IMR-90 (cell line): ENCODE data around the gene PPA2. TPM values are rescaled to one million over a fixed set of nuclear protein-coding genes. Genes with fewer than 3 reads are reported as not detected.

Experiments
- ATAC-seq: fragments of 200-7000 bp; cut with Tn5 transposase; 2 replicates; pipeline ENCODE4 v1.9.1; 2020; ENCODE audit warnings: low read depth, mild to moderate bottlenecking, moderate library complexity
- BruUV-seq: library from RNA; stranded (reverse); fragments of 400-500 nt; replicated peaks from 2 replicates; lab custom pipeline; 2021; lab: Mats Ljungman, UMichigan
- CTCF ChIA-PET: fragments of 300-600 bp; formaldehyde crosslinking; extraction: SDS; loops from one replicate; lab custom pipeline; 2021; ENCODE audit warnings: antibody characterized with exemption; lab: Yijun Ruan, JAX
- POLR2A ChIA-PET: fragments of 300-600 bp; sonication (Branson Sonifier 250); formaldehyde crosslinking; loops from one replicate; lab custom pipeline; 2022; ENCODE audit warnings: antibody characterized with exemption; ENCODE audit not compliant: unreplicated experiment; lab: Charles Lee
- DNase-seq: peaks from one replicate; pipeline ENCODE4 v3.0.0; 2013
- H2AFZ ChIP-seq: replicated peaks from 2 replicates; pipeline ENCODE3; 2013; ENCODE audit warnings: low read length, mild to moderate bottlenecking; ENCODE audit not compliant: poor library complexity
- H2AK5ac ChIP-seq: 2 replicates; pipeline ENCODE4 v1.6.1; 2013; ENCODE audit warnings: low read depth, low read length, inconsistent platforms
- H2AK9ac ChIP-seq: replicated peaks from 2 replicates; pipeline ENCODE3; 2013; ENCODE audit warnings: mild to moderate bottlenecking, low read depth, low read length, moderate library complexity; ENCODE audit not compliant: poor library complexity
- H2BK120ac ChIP-seq: 2 replicates; pipeline ENCODE4 v1.6.1; 2013; ENCODE audit warnings: low read depth, low read length, inconsistent platforms
- H2BK15ac ChIP-seq: 3 replicates; pipeline ENCODE4 v1.6.1; 2013; ENCODE audit warnings: low read depth, low read length, inconsistent platforms
- H2BK20ac ChIP-seq: 2 replicates; pipeline ENCODE4 v1.6.1; 2013; ENCODE audit warnings: low read depth, mild to moderate bottlenecking, inconsistent platforms, low read length, moderate library complexity
- H2BK5ac ChIP-seq: 2 replicates; pipeline ENCODE4 v1.6.1; 2013; ENCODE audit warnings: mild to moderate bottlenecking, low read depth, low read length, inconsistent platforms; ENCODE audit not compliant: poor library complexity, severe bottlenecking
- H3K14ac ChIP-seq: replicated peaks from 2 replicates; pipeline ENCODE4 v1.6.1; 2013; ENCODE audit warnings: low read depth, low read length, inconsistent platforms
- H3K18ac ChIP-seq: 2 replicates; pipeline ENCODE4 v1.6.1; 2013; ENCODE audit warnings: low read depth, low read length, control low read depth
- H3K23ac ChIP-seq: 2 replicates; pipeline ENCODE4 v1.6.1; 2013; ENCODE audit warnings: low read depth, low read length, inconsistent platforms
- H3K27ac ChIP-seq: 2 replicates; pipeline ENCODE4 v1.5.1; 2013; ENCODE audit warnings: mild to moderate bottlenecking, control low read depth, low read length; ENCODE audit not compliant: insufficient read depth
- H3K27me3 ChIP-seq: 2 replicates; pipeline ENCODE4 v1.6.1; 2013; ENCODE audit warnings: low read length; ENCODE audit not compliant: control insufficient read depth, insufficient read depth
- H3K36me3 ChIP-seq: 2 replicates; pipeline ENCODE4 v1.6.1; 2013; ENCODE audit warnings: low read length, mixed read lengths; ENCODE audit not compliant: control insufficient read depth, insufficient read depth
- H3K4ac ChIP-seq: 2 replicates; pipeline ENCODE4 v1.6.1; 2013; ENCODE audit warnings: low read depth, low read length, inconsistent platforms
- H3K4me1 ChIP-seq: 2 replicates; pipeline ENCODE4 v1.6.1; 2013; ENCODE audit warnings: low read length, mixed read lengths; ENCODE audit not compliant: control insufficient read depth, insufficient read depth
- H3K4me2 ChIP-seq: 2 replicates; pipeline ENCODE4 v1.6.1; 2013; ENCODE audit warnings: low read depth, mild to moderate bottlenecking, control low read depth, low read length, moderate library complexity
- H3K4me3 ChIP-seq: 2 replicates; pipeline ENCODE4 v1.5.1; 2013; ENCODE audit warnings: low read depth, mild to moderate bottlenecking, control low read depth, low read length, moderate library complexity; ENCODE audit not compliant: insufficient read depth
- H3K56ac ChIP-seq: 2 replicates; pipeline ENCODE4 v1.6.1; 2013; ENCODE audit warnings: low read length, inconsistent platforms; ENCODE audit not compliant: insufficient read depth; ENCODE audit errors: extremely low read depth
- H3K79me1 ChIP-seq, 2 experiments: 2 replicates each; pipeline ENCODE4 v1.6.1; 2013; ENCODE audit warnings: low read length in 2 of 2, inconsistent platforms in 1 of 2, low read depth in 1 of 2
- H3K9ac ChIP-seq: 2 replicates; pipeline ENCODE4 v1.6.1; 2013; ENCODE audit warnings: low read depth, low read length, control low read depth
- H3K9me1 ChIP-seq: 2 replicates; pipeline ENCODE4 v1.6.1; 2013; ENCODE audit warnings: low read length, inconsistent platforms; ENCODE audit not compliant: insufficient read depth
- H3K9me3 ChIP-seq: 2 replicates; pipeline ENCODE4 v1.6.1; 2013; ENCODE audit warnings: low read length; ENCODE audit not compliant: control insufficient read depth, insufficient read depth
- H4K20me1 ChIP-seq: 2 replicates; pipeline ENCODE4 v1.6.1; 2013; ENCODE audit warnings: low read length, inconsistent platforms; ENCODE audit not compliant: insufficient read depth
- H4K5ac ChIP-seq: 2 replicates; pipeline ENCODE4 v1.6.1; 2013; ENCODE audit warnings: mild to moderate bottlenecking, low read depth, low read length, control low read depth
- H4K8ac ChIP-seq, 2 experiments: 2 replicates each; pipeline ENCODE4 v1.6.1; 2013; ENCODE audit warnings: low read depth in 2 of 2, low read length in 2 of 2, control low read depth in 1 of 2, inconsistent platforms in 1 of 2
- H4K91ac ChIP-seq: 2 replicates; pipeline ENCODE4 v1.6.1; 2013; ENCODE audit warnings: low read depth, low read length, inconsistent platforms; ENCODE audit not compliant: insufficient read depth
- BHLHE40 ChIP-seq: fragments of 150-350 bp; IDR thresholded peaks from 2 replicates; pipeline ENCODE4 v1.6.1; 2016; ENCODE audit warnings: mild to moderate bottlenecking, low read depth, low read length
- CEBPB ChIP-seq: IDR thresholded peaks from 2 replicates; pipeline ENCODE4 v1.6.1; 2012; ENCODE audit warnings: low read depth, low read length, improper control_type of control experiment
- CHD1 ChIP-seq: IDR thresholded peaks from 2 replicates; pipeline ENCODE4 v1.6.1; 2012; ENCODE audit warnings: low read depth, low read length, improper control_type of control experiment
- ELK1 ChIP-seq: fragments of 150-350 bp; IDR thresholded peaks from 2 replicates; pipeline ENCODE4 v1.6.1; 2016; ENCODE audit warnings: low read depth, mild to moderate bottlenecking, low read length, moderate library complexity, borderline replicate concordance
- FOS ChIP-seq: fragments of 150-350 bp; IDR thresholded peaks from 2 replicates; pipeline ENCODE4 v1.6.1; 2016; ENCODE audit warnings: low read depth, low read length
- MAFK ChIP-seq: IDR thresholded peaks from 2 replicates; pipeline ENCODE4 v1.6.1; 2012; ENCODE audit warnings: low read depth, low read length, improper control_type of control experiment
- MAZ ChIP-seq: IDR thresholded peaks from 2 replicates; pipeline ENCODE4 v1.6.1; 2012; ENCODE audit warnings: low read depth, mild to moderate bottlenecking, low read length, improper control_type of control experiment, moderate library complexity, borderline replicate concordance
- MXI1 ChIP-seq: IDR thresholded peaks from 2 replicates; pipeline ENCODE4 v1.6.1; 2012; ENCODE audit warnings: low read depth, mild to moderate bottlenecking, low read length, moderate library complexity, borderline replicate concordance
- NFE2L2 ChIP-seq: fragments of 150-350 bp; IDR thresholded peaks from 2 replicates; pipeline ENCODE4 v1.6.1; 2016; ENCODE audit warnings: low read depth, mild to moderate bottlenecking, low read length
- POLR2A ChIP-seq: IDR thresholded peaks from 2 replicates; pipeline ENCODE4 v1.6.1; 2012; ENCODE audit warnings: mild to moderate bottlenecking, low read depth, low read length
- RAD21 ChIP-seq: IDR thresholded peaks from 2 replicates; pipeline ENCODE4 v1.6.1; 2012; ENCODE audit warnings: low read length, improper control_type of control experiment
- RCOR1 ChIP-seq: IDR thresholded peaks from 2 replicates; pipeline ENCODE4 v1.6.1; 2012; ENCODE audit warnings: mild to moderate bottlenecking, low read length, improper control_type of control experiment; ENCODE audit not compliant: insufficient replicate concordance
- RFX5 ChIP-seq: IDR thresholded peaks from 2 replicates; pipeline ENCODE4 v1.8.0; 2012; ENCODE audit warnings: low read depth, mild to moderate bottlenecking, low read length, moderate library complexity
- SMC3 ChIP-seq: fragments of 150-350 bp; IDR thresholded peaks from 2 replicates; pipeline ENCODE4 v1.6.1; 2016; ENCODE audit warnings: low read depth, mild to moderate bottlenecking, antibody characterized with exemption, low read length, moderate library complexity
- USF2 ChIP-seq: fragments of 150-350 bp; IDR thresholded peaks from 2 replicates; pipeline ENCODE4 v1.6.1; 2017; ENCODE audit warnings: mild to moderate bottlenecking, antibody characterized with exemption, low read length, low read depth
- WGBS, 2 experiments: methylation state at CpG; one replicate each; pipeline versions ENCODE4 v1.1.5 to v1.1.7; 2013; ENCODE audit warnings: missing lambda C conversion rate in 2 of 2; ENCODE audit not compliant: insufficient read length in 1 of 2; ENCODE audit errors: extremely low coverage in 2 of 2; 5-methylcytosine and 5-hydroxymethylcytosine counted together
- dilution Hi-C: fragments of 300-500 bp; cut with HindIII; formaldehyde crosslinking; loops from one replicate; pipeline ENCODE4 v1.14.3; 2018; ENCODE audit warnings: low sequenced_read_pairs; ENCODE audit not compliant: unreplicated experiment
- in situ Hi-C: fragments of 300-500 bp; cut with MboI; formaldehyde crosslinking; loops from 3 replicates; pipeline ENCODE4 v1.14.3; 2019; ENCODE audit warnings: low sequenced_read_pairs, inconsistent platforms, mixed read lengths
- intact Hi-C: fragments of 100-400 bp; cut with micrococcal nuclease; formaldehyde crosslinking; loops from 2 replicates; pipeline ENCODE4 v1.10.0; 2022
- polyA plus RNA-seq, 3 experiments: library from polyadenylated mRNA; depleted of rRNA; stranded (reverse); fragments of >200 nt; gene quantifications; 2 replicates each; pipeline ENCODE4 v1.2.3, GENCODE V29; 2012; ENCODE audit warnings: low replicate concordance in 1 of 3
- total RNA-seq: library from RNA; depleted of rRNA; stranded (reverse); fragments of >200 nt; gene quantifications from 2 replicates; pipeline ENCODE4 v1.2.3, GENCODE V29; 2012
- TF ChIP-seq, protein P1 (sequence below): conservative IDR thresholded peaks from 2 replicates; pipeline ENCODE4 v1.5.1; 2012; ENCODE audit warnings: mild to moderate bottlenecking, low read depth, low read length, improper control_type of control experiment

Gene PPA2
- total and polyA plus RNA-seq, 2 of the 4 experiments (the other 2 are of a cell fraction), result 43.1 to 52.5 TPM

- H3K79me1 ChIP-seq, result no peaks in the 10 kb centered on the region
- no peak overlapping the region for H2BK20ac ChIP-seq
- H3K18ac ChIP-seq, result no peak overlapping the region
- no peak overlapping the region for H3K4me2 ChIP-seq
- no peaks in the 10 kb centered on the region for H3K4me1 ChIP-seq
- DNase-seq, result no peak
- H2AK5ac ChIP-seq, result no peak overlapping the region
- TF ChIP-seq BHLHE40 (no peak), NFE2L2 (no peak), CEBPB (no peak), MXI1 (no peak), USF2 (no peak), RCOR1 (no peak), RAD21 (no peak), FOS (no peak), CHD1 (no peak), POLR2A (no peak), ELK1 (no peak), MAFK (no peak), SMC3 (no peak), MAZ (no peak), RFX5 (no peak)
- TF ChIP-seq, protein P1, sequence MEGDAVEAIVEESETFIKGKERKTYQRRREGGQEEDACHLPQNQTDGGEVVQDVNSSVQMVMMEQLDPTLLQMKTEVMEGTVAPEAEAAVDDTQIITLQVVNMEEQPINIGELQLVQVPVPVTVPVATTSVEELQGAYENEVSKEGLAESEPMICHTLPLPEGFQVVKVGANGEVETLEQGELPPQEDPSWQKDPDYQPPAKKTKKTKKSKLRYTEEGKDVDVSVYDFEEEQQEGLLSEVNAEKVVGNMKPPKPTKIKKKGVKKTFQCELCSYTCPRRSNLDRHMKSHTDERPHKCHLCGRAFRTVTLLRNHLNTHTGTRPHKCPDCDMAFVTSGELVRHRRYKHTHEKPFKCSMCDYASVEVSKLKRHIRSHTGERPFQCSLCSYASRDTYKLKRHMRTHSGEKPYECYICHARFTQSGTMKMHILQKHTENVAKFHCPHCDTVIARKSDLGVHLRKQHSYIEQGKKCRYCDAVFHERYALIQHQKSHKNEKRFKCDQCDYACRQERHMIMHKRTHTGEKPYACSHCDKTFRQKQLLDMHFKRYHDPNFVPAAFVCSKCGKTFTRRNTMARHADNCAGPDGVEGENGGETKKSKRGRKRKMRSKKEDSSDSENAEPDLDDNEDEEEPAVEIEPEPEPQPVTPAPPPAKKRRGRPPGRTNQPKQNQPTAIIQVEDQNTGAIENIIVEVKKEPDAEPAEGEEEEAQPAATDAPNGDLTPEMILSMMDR, result no peak
- dilution Hi-C loops, result no loop called here
- no peak overlapping the region for H3K56ac ChIP-seq
- H4K8ac ChIP-seq, result no peak overlapping the region
- no peaks in the 10 kb centered on the region for H3K27me3 ChIP-seq
- intact Hi-C loops, result no loop called here
- no peak overlapping the region for H3K4me3 ChIP-seq
- no peak overlapping the region for H2BK15ac ChIP-seq
- H3K9me3 ChIP-seq, result no peaks in the 10 kb centered on the region
- H4K91ac ChIP-seq, result no peak overlapping the region
- H4K20me1 ChIP-seq, result no peaks in the 10 kb centered on the region
- H3K36me3 ChIP-seq, result peaks cover 4% of the 10 kb centered on the region; the same call in 1 of the 2 replicates
- CTCF ChIA-PET, result interaction anchor here (0.7 kb wide), 1 partner anchor 13 kb away, joined by 3 read pairs; no protein-coding TSS in a partner anchor
- H4K5ac ChIP-seq, result no peak overlapping the region
- no peak overlapping the region for H2AFZ ChIP-seq
- H3K4ac ChIP-seq, result no peak overlapping the region
- H3K9ac ChIP-seq, result no peak overlapping the region
- H3K9me1 ChIP-seq, result no peaks in the 10 kb centered on the region
- H3K23ac ChIP-seq, result no peak overlapping the region
- WGBS, 2 experiments, result no CpG with 5 or more reads among the region's 4 CpGs
- no peak overlapping the region for H2BK5ac ChIP-seq
- POLR2A ChIA-PET, result no interaction called here
- no peak overlapping the region for H2AK9ac ChIP-seq
- BruUV-seq, result no TSS peak
- no peak overlapping the region for H2BK120ac ChIP-seq
- no peak overlapping the region for H3K27ac ChIP-seq
- in situ Hi-C loops, result no loop called here
- ATAC-seq, result no peak
- no peak overlapping the region for H3K14ac ChIP-seq
Measured at GRCh38 chr4:105432438-105432837, 41.4 kb downstream of the PPA2 start.
